ENCODE data around the gene RRP8. TPM values are rescaled to one million over a fixed set of nuclear protein-coding genes. Genes with fewer than 3 reads are reported as not detected.
A peak's percentile ranks its signal among the peaks of the same experiment; 100 is the strongest.

Gene RRP8
- total and polyA plus RNA-seq, 12 donors: 9.4 to 34.8 (median 22.3) TPM

GRCh38 chr11:6610591-6610990 lies 7.2 kb upstream of the RRP8 start:
- peak in 4 of 7 donors; percentile 25 to 54 (median 30) for DNase-seq
- no peak for TF ChIP-seq CTCF (IDR thresholded peaks at IDR 0.05)
- TF ChIP-seq POLR2A (IDR thresholded peaks at IDR 0.05): no peak
- WGBS, 4 donors: 75 to 95% (median 92%) methylated on average over 4 to 6 of the region's 6 CpGs
- Histone ChIP-seq H3K9me3 (replicated peaks in 1 of 3) (no peaks in the 10 kb centered on the region), H3K27ac (peak overlapping the region in 3 of 5 donors; percentile 95 to 99 (median 96)), H3K4me3 (no peak overlapping the region), H3K4me1 (replicated peaks in 1 of 2) (peaks cover 32 to 46% of the 10 kb centered on the region in 2 donors), H3K36me3 (replicated peaks in 1 of 2) (peaks cover 0 to 47% of the 10 kb centered on the region in 2 donors), H3K27me3 (no peaks in the 10 kb centered on the region)
- intact Hi-C loops (cut with DNase I): no loop called here

GRCh38 chr11:6609502-6610015 lies 6.1 kb upstream of the RRP8 start:
- Histone ChIP-seq H3K36me3 (replicated peaks in 1 of 2) (peaks cover 0 to 37% of the 10 kb centered on the region in 2 donors), H3K27ac (peak overlapping the region in 1 of 5 donors; percentile 89), H3K4me3 (no peak overlapping the region), H3K27me3 (no peaks in the 10 kb centered on the region), H3K9me3 (replicated peaks in 1 of 3) (no peaks in the 10 kb centered on the region), H3K4me1 (replicated peaks in 1 of 2) (peaks cover 37 to 57% of the 10 kb centered on the region in 2 donors)
- TF ChIP-seq POLR2A (IDR thresholded peaks at IDR 0.05): no peak
- TF ChIP-seq CTCF (IDR thresholded peaks at IDR 0.05): no peak
- DNase-seq: peak in 1 of 7 donors; percentile 24
- WGBS, 4 donors: 79 to 88% (median 83%) methylated on average over 8 of the region's 8 CpGs
- intact Hi-C loops (cut with DNase I): loop anchor here in 1 of 2 donors (10.0 kb wide), 1 partner anchor 75 kb away; no protein-coding TSS in a partner anchor

- peaks cover 0 to 37% of the 10 kb centered on the region in 2 donors for H3K36me3 ChIP-seq (replicated peaks in 1 of 2)
- no peaks in the 10 kb centered on the region for H3K9me3 ChIP-seq (replicated peaks in 1 of 3)
- no peak overlapping the region for H3K4me3 ChIP-seq
- peaks cover 37 to 59% of the 10 kb centered on the region in 2 donors for H3K4me1 ChIP-seq (replicated peaks in 1 of 2)
- peak in 2 of 7 donors; percentile 24 to 47 for DNase-seq
- TF ChIP-seq POLR2A (IDR thresholded peaks at IDR 0.05): no peak
- no peak for TF ChIP-seq CTCF (IDR thresholded peaks at IDR 0.05)
- no peaks in the 10 kb centered on the region for H3K27me3 ChIP-seq
- WGBS, 4 donors: 83 to 86% (median 85%) methylated on average over 14 of the region's 14 CpGs
- intact Hi-C loops (cut with DNase I): loop anchor here in 1 of 2 donors (10.0 kb wide), 1 partner anchor 74 kb away; no protein-coding TSS in a partner anchor
- H3K27ac ChIP-seq: peak overlapping the region in 1 of 5 donors; percentile 89
Measured at GRCh38 chr11:6608726-6609501, 5.5 kb upstream of the RRP8 start.

- intact Hi-C loops (cut with DNase I): loop anchor here in 1 of 2 donors (10.0 kb wide), 1 partner anchor 73 kb away; no protein-coding TSS in a partner anchor
- Histone ChIP-seq H3K9me3 (replicated peaks in 1 of 3) (no peaks in the 10 kb centered on the region), H3K4me3 (no peak overlapping the region), H3K4me1 (replicated peaks in 1 of 2) (peaks cover 34 to 53% of the 10 kb centered on the region in 2 donors), H3K27ac (peak overlapping the region in 2 of 5 donors; percentile 89 to 90), H3K27me3 (no peaks in the 10 kb centered on the region), H3K36me3 (replicated peaks in 1 of 2) (peaks cover 0 to 37% of the 10 kb centered on the region in 2 donors)
- TF ChIP-seq POLR2A (IDR thresholded peaks at IDR 0.05) (no peak), CTCF (IDR thresholded peaks at IDR 0.05) (no peak)
- WGBS, 4 donors: 88 to 93% (median 91%) methylated on average over 9 of the region's 9 CpGs
- peak in 3 of 7 donors; percentile 13 to 58 (median 26) for DNase-seq
Measured at GRCh38 chr11:6608011-6608410, 4.6 kb upstream of the RRP8 start.
